ENCODE results near the gene LDAF1. TPM values are rescaled to one million over a fixed set of nuclear protein-coding genes. Genes with fewer than 3 reads are reported as not detected.

The LDAF1 gene
- total RNA-seq, 1 donor: 65.5 TPM

- no peak overlapping the region for H3K27ac ChIP-seq (ENCODE audit: low read depth, low read length)
- H2AFZ ChIP-seq (ENCODE audit: low read length): no peak overlapping the region
- H3K9me3 ChIP-seq (ENCODE audit: low read depth, low read length): no peaks in the 10 kb centered on the region
- H3K79me2 ChIP-seq (ENCODE audit: insufficient read depth, low read length): no peaks in the 10 kb centered on the region
- no peak for TF ChIP-seq CTCF (IDR thresholded peaks at IDR 0.05; ENCODE audit: extremely low read depth, low read depth, low read length)
- no peak overlapping the region for H3K4me3 ChIP-seq (ENCODE audit: insufficient read depth, low read length)
- no peak for DNase-seq (ENCODE audit: insufficient read length, low spot score, missing footprints)
- no peaks in the 10 kb centered on the region for H3K36me3 ChIP-seq (ENCODE audit: insufficient read depth, low read length)
- no peak overlapping the region for H3K4me2 ChIP-seq (ENCODE audit: insufficient read depth, low read length)
- peaks cover 51% of the 10 kb centered on the region for H3K27me3 ChIP-seq (ENCODE audit: insufficient read depth, low read length)
- no peaks in the 10 kb centered on the region for H4K20me1 ChIP-seq (ENCODE audit: insufficient read depth, low read length)
- no peaks in the 10 kb centered on the region for H3K4me1 ChIP-seq (ENCODE audit: insufficient read depth, low read length)
These were observed 69.4 kb downstream of the LDAF1 start for GRCh38 chr16:21227866-21228265.

GRCh38 chr16:21228361-21228872 is 69.9 kb downstream of the LDAF1 start:
- H2AFZ ChIP-seq (ENCODE audit: low read length): no peak overlapping the region
- no peaks in the 10 kb centered on the region for H3K9me3 ChIP-seq (ENCODE audit: low read depth, low read length)
- H3K27ac ChIP-seq (ENCODE audit: low read depth, low read length): no peak overlapping the region
- no peaks in the 10 kb centered on the region for H3K79me2 ChIP-seq (ENCODE audit: insufficient read depth, low read length)
- no peak overlapping the region for H3K4me2 ChIP-seq (ENCODE audit: insufficient read depth, low read length)
- H3K36me3 ChIP-seq (ENCODE audit: insufficient read depth, low read length): no peaks in the 10 kb centered on the region
- DNase-seq (ENCODE audit: insufficient read length, low spot score, missing footprints): no peak
- no peak for TF ChIP-seq CTCF (IDR thresholded peaks at IDR 0.05; ENCODE audit: extremely low read depth, low read depth, low read length)
- no peaks in the 10 kb centered on the region for H3K4me1 ChIP-seq (ENCODE audit: insufficient read depth, low read length)
- H3K4me3 ChIP-seq (ENCODE audit: insufficient read depth, low read length): no peak overlapping the region
- peaks cover 50% of the 10 kb centered on the region for H3K27me3 ChIP-seq (ENCODE audit: insufficient read depth, low read length)
- no peaks in the 10 kb centered on the region for H4K20me1 ChIP-seq (ENCODE audit: insufficient read depth, low read length)

Other genes with a start within 250 kb of the LDAF1 start
- gene DNAH3, start 7.8 kb upstream of the LDAF1 start, total RNA-seq: not detected in 2 replicates
- gene ZP2, start 52.9 kb downstream of the LDAF1 start, total RNA-seq: not detected in 2 replicates
- not detected in 2 replicates for gene ANKS4B, start 75.0 kb downstream of the LDAF1 start, total RNA-seq
- 4.1 and 5.1 TPM in 2 replicates for gene CRYM, start 119.6 kb downstream of the LDAF1 start, total RNA-seq